Vagina (tissue), 2 donors: Measurements from ENCODE around the gene PARP6. TPM values are rescaled to one million over a fixed set of nuclear protein-coding genes. Genes with fewer than 3 reads are reported as not detected.

ENCODE experiments used
- DNase-seq, 2 donors: peaks; one replicate each; pipeline ENCODE4 v3.0.0-alpha.2; 2017; ENCODE audit errors: extremely low spot score in 2 of 2
- H3K27ac ChIP-seq: fragments of 200-600 bp; sonication (generic); one replicate; pipeline ENCODE4 v1.5.1; 2019
- H3K27me3 ChIP-seq: fragments of 200-600 bp; sonication (generic); one replicate; pipeline ENCODE4 v1.5.1; 2019
- H3K36me3 ChIP-seq, 2 donors: fragments of 200-600 bp; sonication (generic); one replicate each; pipeline ENCODE4 v1.5.1; 2017 to 2019
- H3K4me1 ChIP-seq: fragments of 200-600 bp; sonication (generic); one replicate; pipeline ENCODE4 v1.5.1; 2019
- H3K4me3 ChIP-seq, 2 donors: fragments of 200-600 bp; sonication (generic); 1 replicate in 1 of 2; 2 replicates in 1 of 2; pipeline ENCODE4 v1.5.1; 2016 to 2019
- H3K9me3 ChIP-seq: fragments of 200-600 bp; sonication (generic); one replicate; pipeline ENCODE4 v1.5.1; 2019
- POLR2A ChIP-seq, 2 donors: fragments of 450-650 bp; IDR thresholded peaks; one replicate each; pipeline ENCODE4 v1.6.1; 2017; ENCODE audit warnings: antibody characterized with exemption in 2 of 2, mild to moderate bottlenecking in 2 of 2, moderate library complexity in 2 of 2
- POLR2AphosphoS5 ChIP-seq, 2 donors: sonication (generic); formaldehyde crosslinking; IDR thresholded peaks; one replicate each; pipeline ENCODE4 v1.9.0; 2017; ENCODE audit warnings: antibody characterized with exemption in 2 of 2, mild to moderate bottlenecking in 2 of 2, low read depth in 1 of 2; ENCODE audit not compliant: insufficient read depth in 1 of 2
- intact Hi-C: fragments of 100-400 bp; cut with DNase I; formaldehyde crosslinking; loops from one replicate; pipeline ENCODE4 v1.15.1; 2023
- total RNA-seq: library from RNA; depleted of rRNA; stranded (reverse); fragments of >200 nt; gene quantifications from one replicate; pipeline ENCODE4 v1.2.3, GENCODE V29; 2016
- TF ChIP-seq, protein P1 (sequence below), 3 experiments: fragments of 450-650 bp in 2 of 3; fragments of 200-600 bp in 1 of 3; sonication (generic) in 1 of 3; IDR thresholded peaks; one replicate each; pipeline ENCODE4 v1.5.1; 2017 to 2019; ENCODE audit warnings: antibody characterized with exemption in 3 of 3, mild to moderate bottlenecking in 2 of 3, moderate library complexity in 2 of 3

PARP6 gene
- 62.6 TPM for total RNA-seq

GRCh38 chr15:72272213-72272996, at the start of gene PARP6:
Gene PARP6, minus strand, starts transcription at chr15:72272554. Its CDS starts 5,077 bp downstream, at chr15:72267477.
- Histone ChIP-seq H3K4me3 (peak within 1 kb of the TSS; percentile 84 to 86), H3K27me3 (no peaks in the 10 kb centered on the region), H3K27ac (peak within 1 kb of the TSS; percentile 91), H3K36me3 (peaks cover 0 to 9% of the 10 kb centered on the region in 2 donors), H3K9me3 (no peaks in the 10 kb centered on the region), H3K4me1 (peaks cover 39% of the 10 kb centered on the region)
- DNase-seq, result peak in 1 of 2 donors; percentile 99
- TF ChIP-seq, protein P1, sequence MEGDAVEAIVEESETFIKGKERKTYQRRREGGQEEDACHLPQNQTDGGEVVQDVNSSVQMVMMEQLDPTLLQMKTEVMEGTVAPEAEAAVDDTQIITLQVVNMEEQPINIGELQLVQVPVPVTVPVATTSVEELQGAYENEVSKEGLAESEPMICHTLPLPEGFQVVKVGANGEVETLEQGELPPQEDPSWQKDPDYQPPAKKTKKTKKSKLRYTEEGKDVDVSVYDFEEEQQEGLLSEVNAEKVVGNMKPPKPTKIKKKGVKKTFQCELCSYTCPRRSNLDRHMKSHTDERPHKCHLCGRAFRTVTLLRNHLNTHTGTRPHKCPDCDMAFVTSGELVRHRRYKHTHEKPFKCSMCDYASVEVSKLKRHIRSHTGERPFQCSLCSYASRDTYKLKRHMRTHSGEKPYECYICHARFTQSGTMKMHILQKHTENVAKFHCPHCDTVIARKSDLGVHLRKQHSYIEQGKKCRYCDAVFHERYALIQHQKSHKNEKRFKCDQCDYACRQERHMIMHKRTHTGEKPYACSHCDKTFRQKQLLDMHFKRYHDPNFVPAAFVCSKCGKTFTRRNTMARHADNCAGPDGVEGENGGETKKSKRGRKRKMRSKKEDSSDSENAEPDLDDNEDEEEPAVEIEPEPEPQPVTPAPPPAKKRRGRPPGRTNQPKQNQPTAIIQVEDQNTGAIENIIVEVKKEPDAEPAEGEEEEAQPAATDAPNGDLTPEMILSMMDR (IDR thresholded peaks at IDR 0.05), result peak; percentile 54 to 86 (median 70)
- TF ChIP-seq POLR2AphosphoS5 (IDR thresholded peaks at IDR 0.05; ENCODE audit: insufficient read depth in 1 of 2, low read depth in 1 of 2) (peak; percentile 90 to 92), POLR2A (IDR thresholded peaks at IDR 0.05) (peak in 1 of 2 donors; percentile 46)
- intact Hi-C loops, result loop anchor here (5.0 to 10.0 kb wide), 2 partner anchors 40 to 68 kb away; partner anchors contain the start of gene PKM

DNA sequence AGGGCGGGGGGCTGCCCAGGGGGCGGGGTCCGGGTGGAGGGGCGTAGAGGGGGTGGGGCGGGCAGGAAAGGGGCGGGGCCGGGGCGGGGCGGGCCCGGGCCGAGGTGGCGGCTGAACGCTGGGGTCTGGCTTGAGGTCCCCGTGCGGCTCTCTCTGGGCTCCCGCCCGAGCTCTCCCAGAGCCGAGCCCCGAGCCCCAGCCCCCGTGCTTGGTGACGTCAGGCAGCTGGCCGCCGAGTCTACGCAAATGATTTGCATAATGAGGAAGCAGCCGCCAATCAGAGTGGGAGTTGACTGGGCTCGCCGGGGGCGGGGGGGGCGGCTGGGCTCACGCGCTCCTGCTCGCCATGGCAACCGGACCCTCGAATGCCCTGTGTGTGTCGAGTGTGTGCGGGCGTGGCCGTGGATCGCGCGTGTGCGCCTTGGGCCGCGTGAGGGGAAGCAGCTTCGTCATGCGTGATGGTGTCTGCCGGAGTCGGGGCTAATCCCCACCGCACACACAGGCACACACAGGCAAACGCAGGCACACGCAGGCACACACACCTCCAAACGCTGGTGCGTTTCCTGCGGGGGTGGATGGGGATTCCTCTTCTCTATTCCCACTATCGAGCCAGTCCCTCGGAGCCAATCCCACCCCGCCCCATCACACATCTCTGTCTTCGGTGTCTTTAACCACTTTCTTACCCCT, 47.8 kb upstream of the PARP6 start, which contains the start of gene CELF6:
Gene CELF6 (minus strand): TSS at position 173 of the 687 bp plus-strand sequence. CDS start 283 bp downstream, outside the sequence.
- no peaks in the 10 kb centered on the region for H3K9me3 ChIP-seq
- no peak within 1 kb of the TSS for H3K27ac ChIP-seq
- peaks cover 9% of the 10 kb centered on the region for H3K4me1 ChIP-seq
- DNase-seq, result peak in 1 of 2 donors; percentile 78
- intact Hi-C loops, result no loop called here
- H3K36me3 ChIP-seq, result no peaks in the 10 kb centered on the region
- no peaks in the 10 kb centered on the region for H3K27me3 ChIP-seq
- TF ChIP-seq POLR2A (IDR thresholded peaks at IDR 0.05) (no peak), POLR2AphosphoS5 (IDR thresholded peaks at IDR 0.05; ENCODE audit: insufficient read depth in 1 of 2, low read depth in 1 of 2) (no peak)
- TF ChIP-seq, protein P1 (IDR thresholded peaks at IDR 0.05), result no peak
- H3K4me3 ChIP-seq, result peak within 1 kb of the TSS; percentile 47 to 51

- H3K4me3 ChIP-seq, result peak overlapping the region; percentile 47 to 51
- no peaks in the 10 kb centered on the region for H3K9me3 ChIP-seq
- H3K36me3 ChIP-seq, result no peaks in the 10 kb centered on the region
- H3K27me3 ChIP-seq, result no peaks in the 10 kb centered on the region
- peak in 1 of 2 donors; percentile 58 for DNase-seq
- intact Hi-C loops, result no loop called here
- H3K4me1 ChIP-seq, result peaks cover 9% of the 10 kb centered on the region
- TF ChIP-seq, protein P1 (IDR thresholded peaks at IDR 0.05), result no peak
- TF ChIP-seq POLR2A (IDR thresholded peaks at IDR 0.05) (no peak), POLR2AphosphoS5 (IDR thresholded peaks at IDR 0.05; ENCODE audit: insufficient read depth in 1 of 2, low read depth in 1 of 2) (no peak)
- no peak overlapping the region for H3K27ac ChIP-seq
These were observed 47.1 kb upstream of the PARP6 start for GRCh38 chr15:72319360-72319984.

- TF ChIP-seq POLR2A (IDR thresholded peaks at IDR 0.05), result no peak
- TF ChIP-seq POLR2AphosphoS5 (IDR thresholded peaks at IDR 0.05; ENCODE audit: insufficient read depth in 1 of 2, low read depth in 1 of 2), result no peak
- TF ChIP-seq, protein P1 (IDR thresholded peaks at IDR 0.05), result no peak
- Histone ChIP-seq H3K27ac (no peak overlapping the region), H3K36me3 (no peaks in the 10 kb centered on the region), H3K27me3 (no peaks in the 10 kb centered on the region), H3K4me3 (no peak overlapping the region), H3K4me1 (peaks cover 9% of the 10 kb centered on the region), H3K9me3 (no peaks in the 10 kb centered on the region)
- intact Hi-C loops, result no loop called here
- DNase-seq, result peak in 1 of 2 donors; percentile 32
These were observed 46.1 kb upstream of the PARP6 start for GRCh38 chr15:72318408-72318942.
